ENCODE results near the gene PIWIL4.
"Not testable (repeated sequence)": the region's sequence is repeated elsewhere in the genome, so short reads cannot be mapped to it uniquely, and the experiment has no call there.

PIWIL4 gene

GRCh38 chr11:94641167-94641761, 74.1 kb downstream of the PIWIL4 start:
- TF ChIP-seq CTCF (IDR thresholded peaks at IDR 0.05; ENCODE audit: low read length, missing control alignments), result no peak
- no peak overlapping the region for H3K4me3 ChIP-seq (replicated peaks; ENCODE audit: low read depth, low read length)
- peak; percentile 32 for DNase-seq (ENCODE audit: low read depth)

- H3K4me3 ChIP-seq (replicated peaks; ENCODE audit: low read depth, low read length); DNase-seq (ENCODE audit: low read depth): not testable (repeated sequence)
These were observed 76.0 kb downstream of the PIWIL4 start for GRCh38 chr11:94643186-94643585.

GRCh38 chr11:94647926-94648325, 80.8 kb downstream of the PIWIL4 start:
- peak; percentile 39 for DNase-seq (ENCODE audit: low read depth)
- no peak for TF ChIP-seq CTCF (IDR thresholded peaks at IDR 0.05; ENCODE audit: low read length, missing control alignments)
- no peak overlapping the region for H3K4me3 ChIP-seq (replicated peaks; ENCODE audit: low read depth, low read length)

GRCh38 chr11:94648789-94649188, 81.6 kb downstream of the PIWIL4 start:
- H3K4me3 ChIP-seq (replicated peaks; ENCODE audit: low read depth, low read length), result no peak overlapping the region
- TF ChIP-seq CTCF (IDR thresholded peaks at IDR 0.05; ENCODE audit: low read length, missing control alignments), result no peak
- DNase-seq (ENCODE audit: low read depth), result no peak

GRCh38 chr11:94649254-94649653, 82.1 kb downstream of the PIWIL4 start:
- no peak overlapping the region for H3K4me3 ChIP-seq (replicated peaks; ENCODE audit: low read depth, low read length)
- no peak for TF ChIP-seq CTCF (IDR thresholded peaks at IDR 0.05; ENCODE audit: low read length, missing control alignments)
- no peak for DNase-seq (ENCODE audit: low read depth)

- no peak for DNase-seq (ENCODE audit: low read depth)
- no peak for TF ChIP-seq CTCF (IDR thresholded peaks at IDR 0.05; ENCODE audit: low read length, missing control alignments)
- H3K4me3 ChIP-seq (replicated peaks; ENCODE audit: low read depth, low read length), result no peak overlapping the region
These were observed 82.9 kb downstream of the PIWIL4 start for GRCh38 chr11:94649964-94650623.

GRCh38 chr11:94650756-94651155, 83.6 kb downstream of the PIWIL4 start:
- no peak for TF ChIP-seq CTCF (IDR thresholded peaks at IDR 0.05; ENCODE audit: low read length, missing control alignments)
- no peak overlapping the region for H3K4me3 ChIP-seq (replicated peaks; ENCODE audit: low read depth, low read length)
- DNase-seq (ENCODE audit: low read depth), result peak; percentile 73

Measured in fibroblast of pulmonary artery (primary cell).